DMS53 treated with DMSO at 0.1 percent for 48 hours (cell line): ENCODE data around the gene ALDH3A2.

ENCODE experiments used
- DNase-seq: peaks from one replicate; lab custom pipeline; 2025; ENCODE audit not compliant: unreplicated experiment; lab: John Stamatoyannopoulos, UW

ALDH3A2 gene

DNA sequence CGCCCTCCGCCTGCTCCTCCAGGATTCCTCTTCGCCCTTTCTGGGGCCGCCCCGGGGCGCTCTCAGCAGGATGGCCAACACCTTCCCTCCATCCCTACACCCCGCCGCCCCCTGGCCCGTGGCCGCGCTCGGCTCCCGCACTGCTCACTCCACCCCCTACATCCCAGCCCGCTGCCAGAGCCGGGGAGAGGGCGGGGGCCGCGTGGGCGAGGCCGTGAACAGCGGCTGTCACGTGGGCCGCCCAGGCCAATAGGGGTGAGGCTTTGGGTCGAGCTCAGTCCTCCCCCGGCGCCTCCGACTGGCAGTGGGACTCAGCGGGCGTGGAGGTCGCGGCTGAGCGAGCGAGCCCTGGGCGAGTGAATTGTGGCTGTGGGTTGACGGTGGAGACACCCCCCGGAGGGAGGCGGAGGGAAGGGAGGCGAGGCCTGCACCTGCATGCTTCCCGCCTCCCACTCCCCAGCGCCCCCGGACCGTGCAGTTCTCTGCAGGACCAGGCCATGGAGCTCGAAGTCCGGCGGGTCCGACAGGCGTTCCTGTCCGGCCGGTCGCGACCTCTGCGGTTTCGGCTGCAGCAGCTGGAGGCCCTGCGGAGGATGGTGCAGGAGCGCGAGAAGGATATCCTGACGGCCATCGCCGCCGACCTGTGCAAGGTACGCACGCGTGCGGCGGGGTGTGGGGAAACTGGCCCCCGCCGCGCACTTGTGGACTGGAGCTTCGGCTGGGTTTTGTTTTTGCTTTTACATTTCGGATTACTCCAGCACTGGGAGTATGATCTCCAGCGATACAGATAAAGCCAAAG lies at the start of gene ALDH3A2:
TSS of gene ALDH3A2 (plus strand) at position 277 of the 799 bp plus-strand sequence. CDS start at position 498, 221 bp downstream.
- DNase-seq: peak; percentile 79

GRCh38 chr17:19610311-19610710 lies 38.2 kb upstream of the ALDH3A2 start:
- no peak for DNase-seq

- no peak for DNase-seq
Measured at GRCh38 chr17:19610879-19611278, 37.7 kb upstream of the ALDH3A2 start.

GRCh38 chr17:19613979-19614378 lies 34.6 kb upstream of the ALDH3A2 start:
- DNase-seq: no peak

DNA sequence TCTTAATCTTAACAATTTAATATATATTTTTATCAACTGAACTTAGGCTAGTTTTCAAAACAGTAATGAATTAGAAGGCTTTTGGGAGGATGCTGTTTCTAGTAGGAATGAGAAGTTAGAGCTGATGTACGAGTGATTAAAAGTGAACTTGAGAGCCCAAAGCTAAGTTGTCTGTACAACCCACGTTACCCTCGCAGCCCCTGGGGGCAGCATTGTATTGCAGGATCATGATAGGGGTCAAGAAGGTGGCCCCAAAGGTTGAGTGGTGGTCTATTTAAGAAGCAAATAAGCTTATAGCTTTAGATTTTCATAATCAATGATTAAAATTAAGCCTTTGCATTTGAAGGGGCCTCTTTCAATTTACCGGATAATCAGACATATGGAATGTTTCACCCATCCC lies 33.7 kb upstream of the ALDH3A2 start:
- no peak for DNase-seq

- no peak for DNase-seq
Measured at GRCh38 chr17:19618015-19618414, 30.5 kb upstream of the ALDH3A2 start.

- DNase-seq: no peak
Measured at GRCh38 chr17:19619705-19620325, 28.7 kb upstream of the ALDH3A2 start.

- DNase-seq: no peak
Measured at GRCh38 chr17:19621697-19622096, 26.9 kb upstream of the ALDH3A2 start.

- no peak for DNase-seq
Measured at GRCh38 chr17:19626079-19626478, 22.5 kb upstream of the ALDH3A2 start.

DNA sequence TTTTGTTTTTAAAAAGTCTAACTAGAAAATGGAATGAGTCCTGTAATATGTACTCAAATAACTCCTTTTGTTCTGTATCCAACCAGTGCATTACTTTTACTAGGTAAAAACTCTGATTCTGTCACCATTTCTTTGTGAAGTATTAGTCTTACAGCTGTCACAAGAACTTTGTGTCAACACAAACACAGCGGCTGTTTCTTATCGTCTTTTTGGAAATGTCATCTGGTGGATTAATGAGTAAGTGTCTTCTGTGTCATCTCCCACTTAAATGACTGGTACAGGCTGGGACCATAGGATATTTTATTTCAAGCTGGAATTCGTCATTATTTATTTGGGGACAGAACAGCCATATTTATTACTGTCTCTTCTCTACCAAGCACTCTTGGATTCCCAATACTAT lies 19.1 kb upstream of the ALDH3A2 start:
- no peak for DNase-seq

GRCh38 chr17:19630035-19630434 lies 18.5 kb upstream of the ALDH3A2 start:
- no peak for DNase-seq

- DNase-seq: no peak
Measured at GRCh38 chr17:19630661-19631060, 17.9 kb upstream of the ALDH3A2 start.

DNA sequence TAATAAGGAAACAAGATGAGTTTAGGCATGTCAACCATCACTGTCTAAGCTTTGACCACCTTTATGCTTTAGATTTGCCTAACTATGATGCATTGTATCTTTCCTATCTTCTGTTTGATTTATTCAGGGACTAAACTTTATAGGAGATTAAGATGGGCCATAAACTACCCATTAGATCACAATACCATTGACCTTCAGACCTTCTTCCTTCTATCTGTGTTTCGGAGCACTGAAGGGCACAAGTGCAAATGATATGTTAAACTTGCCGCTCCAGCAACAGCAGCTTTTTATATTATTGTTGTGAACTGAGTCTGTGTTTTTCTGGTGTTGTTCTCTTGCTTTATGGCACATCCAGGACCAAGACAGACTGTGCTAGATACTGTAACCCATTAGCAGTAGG lies 16.6 kb upstream of the ALDH3A2 start:
- no peak for DNase-seq

GRCh38 chr17:19641687-19642372 lies 6.7 kb upstream of the ALDH3A2 start:
- no peak for DNase-seq

- no peak for DNase-seq
Measured at GRCh38 chr17:19642373-19642893, 6.1 kb upstream of the ALDH3A2 start.

GRCh38 chr17:19644493-19645210 lies 3.9 kb upstream of the ALDH3A2 start:
- DNase-seq: no peak

- no peak for DNase-seq
Measured at GRCh38 chr17:19645734-19646201, 2.8 kb upstream of the ALDH3A2 start.

DNA sequence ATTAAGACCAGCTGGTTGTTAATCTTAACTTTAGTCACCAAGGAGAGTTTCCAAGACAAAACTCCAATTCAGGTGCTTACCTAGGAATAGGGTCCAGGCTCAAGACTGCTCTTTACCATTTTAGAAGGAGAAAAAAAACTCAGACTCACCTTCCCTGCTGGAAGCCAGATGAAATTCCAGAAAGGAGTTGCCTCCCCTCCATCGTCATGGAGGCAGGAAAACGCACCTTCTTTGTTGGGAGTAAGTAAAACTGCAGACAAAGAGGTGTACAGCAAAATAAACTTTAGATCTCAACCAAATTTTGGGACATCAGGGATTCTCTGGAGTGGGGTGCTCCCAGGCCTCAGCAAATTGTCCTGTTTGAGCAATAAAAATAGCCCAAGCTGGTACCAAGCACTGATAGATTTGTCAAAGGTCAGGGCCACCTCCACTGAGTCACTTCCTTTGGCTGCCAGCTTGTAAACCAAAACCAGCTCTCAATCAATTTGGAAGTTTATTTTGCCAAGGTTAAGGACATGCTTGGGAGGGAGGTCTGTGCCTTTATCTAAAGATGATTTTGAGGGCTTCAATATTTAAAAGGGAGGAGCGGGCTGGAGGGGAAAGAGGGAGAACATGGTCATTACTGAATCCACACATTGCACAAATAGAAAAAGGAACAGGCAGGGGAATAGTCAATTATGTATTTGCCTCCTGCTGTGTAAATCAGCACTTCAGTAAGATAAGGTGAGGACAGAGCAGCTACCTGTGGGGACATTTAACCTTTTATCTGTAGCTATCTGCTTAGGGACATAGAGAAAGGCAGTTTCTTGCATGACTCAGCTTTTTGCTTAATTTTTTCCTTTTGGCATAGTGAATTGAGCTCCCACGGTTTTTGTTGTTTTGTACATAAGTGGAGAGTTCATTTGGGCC lies 1.5 kb upstream of the ALDH3A2 start:
- DNase-seq: no peak

GRCh38 chr17:19647697-19648474 lies 665 bp upstream of the ALDH3A2 start:
- peak; percentile 54 for DNase-seq
